Transverse colon (tissue), 4 donors: Measurements from ENCODE around the gene RNLS. TPM values are rescaled to one million over a fixed set of nuclear protein-coding genes. Genes with fewer than 3 reads are reported as not detected.

ENCODE experiments used
- DNase-seq: peaks from one replicate; pipeline ENCODE4 v3.0.0-alpha.2; 2019
- H3K27ac ChIP-seq, 4 donors: fragments of 200-600 bp; sonication (generic); 2 replicates each; pipeline ENCODE4 v1.5.1; 2016 to 2018; ENCODE audit warnings: inconsistent platforms in 4 of 4
- H3K27me3 ChIP-seq: fragments of 200-600 bp; sonication (generic); 2 replicates; pipeline ENCODE4 v1.5.1; 2017; ENCODE audit warnings: inconsistent platforms
- H3K36me3 ChIP-seq, 4 donors: fragments of 200-600 bp; sonication (generic); 2 replicates each; pipeline ENCODE4 v1.5.1; 2017 to 2019; ENCODE audit warnings: inconsistent platforms in 4 of 4
- H3K4me1 ChIP-seq, 4 donors: fragments of 200-600 bp; sonication (generic); 2 replicates each; pipeline ENCODE4 v1.5.1; 2017 to 2020; ENCODE audit warnings: inconsistent platforms in 4 of 4
- H3K4me3 ChIP-seq, 4 donors: fragments of 200-600 bp; sonication (generic); 1 replicate in 1 of 4; 2 replicates in 3 of 4; pipeline versions ENCODE4 v1.5.1 to v1.6.1; 2017 to 2019; ENCODE audit warnings: inconsistent platforms in 4 of 4
- H3K9me3 ChIP-seq, 2 donors: fragments of 200-600 bp; sonication (generic); 2 replicates each; pipeline ENCODE4 v1.5.1; 2017 to 2019; ENCODE audit warnings: inconsistent platforms in 2 of 2
- EP300 ChIP-seq: sonication (generic); formaldehyde crosslinking; IDR thresholded peaks from one replicate; pipeline ENCODE4 v1.6.1; 2017; ENCODE audit warnings: antibody characterized with exemption, low read depth
- POLR2A ChIP-seq: fragments of 450-650 bp; IDR thresholded peaks from one replicate; pipeline ENCODE4 v1.6.1; 2016; ENCODE audit warnings: antibody characterized with exemption, mild to moderate bottlenecking, moderate library complexity
- POLR2AphosphoS5 ChIP-seq, 3 donors: sonication (generic); formaldehyde crosslinking; IDR thresholded peaks; one replicate each; pipeline ENCODE4 v1.6.1; 2016; ENCODE audit warnings: antibody characterized with exemption in 3 of 3
- WGBS, 2 donors: methylation state at CpG; one replicate each; pipeline ENCODE4 v1.1.5; 2018; ENCODE audit warnings: low coverage in 1 of 2; 5-methylcytosine and 5-hydroxymethylcytosine counted together
- in situ Hi-C, 4 donors: fragments of 200-750 bp; cut with MboI; loops; one replicate each; pipeline versions ENCODE4 v1.15.0 to v1.15.1; 2017; ENCODE audit warnings: low sequenced_read_pairs in 3 of 4, low pct_ligation_motif_present in 1 of 4, low pct_unique_long_range_greater_than_20kb in 1 of 4
- intact Hi-C: fragments of 100-400 bp; cut with DNase I; formaldehyde crosslinking; loops from one replicate; pipeline ENCODE4 v1.15.1; 2023; ENCODE audit warnings: low total_unique reads
- total RNA-seq, 4 donors: library from RNA; depleted of rRNA; stranded (reverse); fragments of >200 nt; gene quantifications; one replicate each; pipeline ENCODE4 v1.1.0, GENCODE V29; 2016
- TF ChIP-seq, protein P1 (sequence below), 5 experiments: fragments of 200-600 bp in 3 of 5; fragments of 450-650 bp in 2 of 5; sonication (generic) in 3 of 5; IDR thresholded peaks; 1 replicate in 2 of 5; 2 replicates in 3 of 5; pipeline ENCODE4 v1.5.1; 2016 to 2017; ENCODE audit warnings: antibody characterized with exemption in 5 of 5, inconsistent platforms in 3 of 5, mild to moderate bottlenecking in 2 of 5, moderate library complexity in 1 of 5

The RNLS gene
- 10 to 100 TPM in 3 of 4 donors, 1 to 10 TPM in 1; 2.4 to 78.2 (median 28.9) TPM for total RNA-seq

DNA sequence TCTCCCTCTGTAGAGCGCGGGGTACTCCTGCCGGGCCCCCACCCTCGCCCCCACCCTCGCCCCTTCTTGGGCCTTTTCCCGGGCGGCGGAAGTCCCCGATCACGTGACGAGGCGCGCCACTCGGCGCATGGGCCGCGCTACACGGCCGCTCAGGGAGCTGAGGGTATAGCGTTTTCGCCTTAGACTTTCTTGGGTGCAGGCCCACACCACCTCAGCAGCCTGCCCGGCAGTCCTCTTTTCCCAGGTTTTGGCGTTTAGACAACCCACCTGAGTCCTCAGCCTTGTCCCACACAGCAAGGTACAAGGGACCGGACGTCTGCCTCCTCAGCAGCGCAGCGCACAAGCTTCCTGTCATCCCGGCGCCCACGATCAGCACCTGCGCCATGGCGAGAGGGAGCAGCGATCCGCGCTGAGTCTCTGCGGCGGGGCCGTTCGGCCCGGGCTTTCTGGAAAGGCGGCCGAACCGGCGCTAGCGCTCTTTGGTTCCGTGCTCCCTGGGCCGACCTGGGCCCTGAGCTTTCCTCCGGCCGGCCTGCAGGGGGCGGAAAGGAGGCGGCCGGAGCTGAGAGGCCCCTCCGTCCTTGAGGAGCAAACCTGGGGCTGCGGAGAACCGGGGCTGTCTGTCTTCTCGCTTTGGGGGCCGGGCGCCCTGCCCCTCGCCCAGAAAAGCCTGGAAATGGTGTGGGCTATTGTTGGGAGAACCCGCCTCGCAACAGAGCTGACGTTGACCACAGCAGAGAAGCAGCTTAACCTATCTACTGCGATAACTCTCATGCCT lies at the start of gene RNLS:
TSS of gene RNLS (minus strand) at position 513 of the 778 bp plus-strand sequence.
- peak within 1 kb of the TSS; percentile 92 to 94 (median 93) for H3K27ac ChIP-seq
- intact Hi-C loops: no loop called here
- H3K4me1 ChIP-seq: peaks cover 0 to 11% (median 2%) of the 10 kb centered on the region in 4 donors
- H3K27me3 ChIP-seq: no peaks in the 10 kb centered on the region
- H3K9me3 ChIP-seq: no peaks in the 10 kb centered on the region
- H3K4me3 ChIP-seq: peak within 1 kb of the TSS; percentile 47 to 75 (median 69)
- WGBS, 2 donors: 0 to 1% methylated on average over 1 to 61 of the region's 63 CpGs
- in situ Hi-C loops: no loop called here
- TF ChIP-seq EP300 (no peak), POLR2AphosphoS5 (IDR thresholded peaks at IDR 0.05) (peak; percentile 11 to 67 (median 26)), POLR2A (peak; percentile 72)
- TF ChIP-seq, protein P1, sequence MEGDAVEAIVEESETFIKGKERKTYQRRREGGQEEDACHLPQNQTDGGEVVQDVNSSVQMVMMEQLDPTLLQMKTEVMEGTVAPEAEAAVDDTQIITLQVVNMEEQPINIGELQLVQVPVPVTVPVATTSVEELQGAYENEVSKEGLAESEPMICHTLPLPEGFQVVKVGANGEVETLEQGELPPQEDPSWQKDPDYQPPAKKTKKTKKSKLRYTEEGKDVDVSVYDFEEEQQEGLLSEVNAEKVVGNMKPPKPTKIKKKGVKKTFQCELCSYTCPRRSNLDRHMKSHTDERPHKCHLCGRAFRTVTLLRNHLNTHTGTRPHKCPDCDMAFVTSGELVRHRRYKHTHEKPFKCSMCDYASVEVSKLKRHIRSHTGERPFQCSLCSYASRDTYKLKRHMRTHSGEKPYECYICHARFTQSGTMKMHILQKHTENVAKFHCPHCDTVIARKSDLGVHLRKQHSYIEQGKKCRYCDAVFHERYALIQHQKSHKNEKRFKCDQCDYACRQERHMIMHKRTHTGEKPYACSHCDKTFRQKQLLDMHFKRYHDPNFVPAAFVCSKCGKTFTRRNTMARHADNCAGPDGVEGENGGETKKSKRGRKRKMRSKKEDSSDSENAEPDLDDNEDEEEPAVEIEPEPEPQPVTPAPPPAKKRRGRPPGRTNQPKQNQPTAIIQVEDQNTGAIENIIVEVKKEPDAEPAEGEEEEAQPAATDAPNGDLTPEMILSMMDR (IDR thresholded peaks at IDR 0.05): peak; percentile 82 to 93 (median 86)
- no peaks in the 10 kb centered on the region for H3K36me3 ChIP-seq
- DNase-seq: peak; percentile 78

DNA sequence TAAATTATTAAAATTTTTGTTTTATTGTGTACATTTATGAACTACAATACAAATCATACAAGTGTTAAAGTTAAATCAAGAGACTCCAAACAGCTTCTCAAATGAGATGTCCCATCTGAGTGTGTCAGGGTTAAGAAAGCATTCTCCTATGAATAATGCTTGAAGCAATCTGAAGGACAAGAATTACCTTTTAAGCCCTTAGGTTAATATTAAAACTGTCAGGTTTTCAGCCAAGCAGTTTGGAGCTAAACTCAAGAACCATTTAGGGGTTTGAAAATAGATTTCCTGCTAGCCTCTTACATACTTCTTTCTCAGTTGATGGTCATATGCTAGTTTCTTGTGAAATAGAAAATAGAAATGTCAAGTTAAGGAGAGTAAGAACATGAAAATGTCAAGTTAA lies 41.7 kb upstream of the RNLS start:
- peaks cover 0 to 4% of the 10 kb centered on the region in 2 donors for H3K9me3 ChIP-seq
- TF ChIP-seq EP300: no peak
- TF ChIP-seq POLR2AphosphoS5 (IDR thresholded peaks at IDR 0.05): no peak
- no peak for TF ChIP-seq POLR2A
- TF ChIP-seq, protein P1 (IDR thresholded peaks at IDR 0.05): no peak
- H3K27ac ChIP-seq: no peak overlapping the region
- no peak for DNase-seq
- H3K4me1 ChIP-seq: no peaks in the 10 kb centered on the region
- no peaks in the 10 kb centered on the region for H3K36me3 ChIP-seq
- H3K27me3 ChIP-seq: no peaks in the 10 kb centered on the region
- no peak overlapping the region for H3K4me3 ChIP-seq
- in situ Hi-C loops (no loop called here), intact Hi-C loops (no loop called here)

DNA sequence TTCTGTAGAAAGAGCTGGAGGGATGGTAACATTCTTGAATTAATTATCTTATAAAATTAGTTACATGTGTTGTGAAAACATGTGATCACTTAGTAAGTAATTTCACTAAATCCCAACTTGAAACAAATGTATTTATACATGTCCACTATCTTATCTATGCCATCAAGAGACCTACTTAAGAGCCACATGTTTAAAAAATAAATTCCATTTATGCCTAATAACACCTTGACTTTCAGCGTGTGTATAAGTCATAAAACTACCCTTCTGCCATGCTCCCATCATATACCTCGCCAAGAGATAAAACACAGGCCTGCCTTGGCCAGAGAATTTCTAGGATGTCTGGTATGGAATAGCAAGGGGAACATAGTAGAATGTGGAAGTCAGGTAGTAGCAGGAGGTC lies 40.7 kb upstream of the RNLS start:
- TF ChIP-seq, protein P1 (IDR thresholded peaks at IDR 0.05): no peak
- TF ChIP-seq EP300 (no peak), POLR2AphosphoS5 (IDR thresholded peaks at IDR 0.05) (no peak), POLR2A (no peak)
- no peak overlapping the region for H3K4me3 ChIP-seq
- DNase-seq: no peak
- H3K27me3 ChIP-seq: no peaks in the 10 kb centered on the region
- H3K27ac ChIP-seq: no peak overlapping the region
- H3K4me1 ChIP-seq: no peaks in the 10 kb centered on the region
- in situ Hi-C loops: no loop called here
- intact Hi-C loops: no loop called here
- WGBS, 2 donors: 64 to 73% methylated on average over 2 of the region's 2 CpGs
- peaks cover 0 to 4% of the 10 kb centered on the region in 2 donors for H3K9me3 ChIP-seq
- H3K36me3 ChIP-seq: no peaks in the 10 kb centered on the region

DNA sequence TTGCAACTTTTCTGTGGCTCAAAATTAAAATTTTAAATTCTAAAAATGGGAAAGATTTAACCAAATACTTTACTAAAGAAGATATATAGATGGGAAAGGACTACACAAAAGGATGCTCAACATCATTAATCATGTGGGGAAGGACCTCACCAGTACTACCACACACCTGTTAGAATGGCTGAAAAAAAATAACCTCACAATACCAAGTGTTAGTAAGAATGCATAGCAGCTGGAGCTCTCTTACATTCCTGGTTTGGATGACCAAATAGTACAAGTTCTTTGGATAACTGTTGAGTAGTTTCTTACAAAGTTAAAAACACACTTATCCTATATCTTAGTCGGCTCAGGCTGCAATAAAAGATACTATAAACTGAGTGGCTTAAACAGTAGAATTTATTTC lies 37.3 kb upstream of the RNLS start:
- Histone ChIP-seq H3K4me1 (no peaks in the 10 kb centered on the region), H3K9me3 (no peaks in the 10 kb centered on the region), H3K27ac (no peak overlapping the region), H3K36me3 (no peaks in the 10 kb centered on the region), H3K4me3 (no peak overlapping the region), H3K27me3 (no peaks in the 10 kb centered on the region)
- WGBS, 2 donors: 61 to 63% methylated on average over 1 of the region's 1 CpG
- no peak for DNase-seq
- TF ChIP-seq EP300 (no peak), POLR2A (no peak), POLR2AphosphoS5 (IDR thresholded peaks at IDR 0.05) (no peak)
- TF ChIP-seq, protein P1 (IDR thresholded peaks at IDR 0.05): no peak
- in situ Hi-C loops (no loop called here), intact Hi-C loops (no loop called here)
